OCI-LY7 (cell line): ENCODE measurements around the gene PSMA3.

Source experiments
- EZH2phosphoT487 ChIP-seq: fragments of 200-600 bp; sonication (generic); IDR thresholded peaks from 2 replicates; pipeline ENCODE4 v1.6.1; 2018; ENCODE audit warnings: low read depth, borderline replicate concordance, mild to moderate bottlenecking, mixed run types, antibody characterized with exemption, low read length, moderate library complexity, mixed read lengths
- TF ChIP-seq, protein P1 (sequence below): fragments of 200-600 bp; sonication (generic); conservative IDR thresholded peaks from 2 replicates; pipeline ENCODE4 v1.5.1; 2014; ENCODE audit warnings: mild to moderate bottlenecking, antibody characterized with exemption, low read length, moderate library complexity, mixed read lengths

DNA sequence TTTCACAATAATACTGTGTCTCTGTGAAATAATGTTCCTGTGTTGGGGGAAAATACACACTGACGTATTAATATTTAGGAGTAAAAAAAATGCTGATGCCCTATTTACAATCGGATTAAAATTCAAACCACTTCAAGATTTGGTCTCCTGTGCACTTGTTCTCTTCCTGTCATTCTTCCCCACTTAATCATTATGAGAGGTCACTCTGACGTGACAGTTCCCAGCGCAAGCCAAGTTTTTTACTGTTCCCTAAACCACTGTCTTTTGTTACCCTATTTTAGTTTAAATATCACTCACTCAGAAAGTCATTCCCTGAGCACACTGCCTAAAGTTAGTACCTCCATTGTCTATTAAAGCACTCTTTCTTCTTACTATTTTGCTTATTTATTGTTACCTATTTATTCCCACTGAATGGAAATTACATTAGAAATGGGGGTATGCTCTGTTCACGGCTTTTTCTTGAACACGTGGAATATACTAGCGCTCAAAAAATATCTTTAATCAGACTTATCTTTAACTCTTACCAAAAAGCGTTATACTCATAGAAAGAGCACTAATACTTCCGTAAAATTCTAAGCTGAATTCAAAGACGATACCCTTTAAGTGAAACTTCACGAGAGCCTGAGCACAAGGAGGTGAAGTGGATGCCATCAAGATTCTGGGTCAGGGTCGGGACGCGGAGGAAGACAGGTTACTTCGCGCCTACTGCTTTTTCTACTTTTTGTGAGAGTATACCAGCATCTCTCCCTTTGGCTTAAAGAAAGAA is 670 bp upstream of the PSMA3 start:
- TF ChIP-seq, protein P1, sequence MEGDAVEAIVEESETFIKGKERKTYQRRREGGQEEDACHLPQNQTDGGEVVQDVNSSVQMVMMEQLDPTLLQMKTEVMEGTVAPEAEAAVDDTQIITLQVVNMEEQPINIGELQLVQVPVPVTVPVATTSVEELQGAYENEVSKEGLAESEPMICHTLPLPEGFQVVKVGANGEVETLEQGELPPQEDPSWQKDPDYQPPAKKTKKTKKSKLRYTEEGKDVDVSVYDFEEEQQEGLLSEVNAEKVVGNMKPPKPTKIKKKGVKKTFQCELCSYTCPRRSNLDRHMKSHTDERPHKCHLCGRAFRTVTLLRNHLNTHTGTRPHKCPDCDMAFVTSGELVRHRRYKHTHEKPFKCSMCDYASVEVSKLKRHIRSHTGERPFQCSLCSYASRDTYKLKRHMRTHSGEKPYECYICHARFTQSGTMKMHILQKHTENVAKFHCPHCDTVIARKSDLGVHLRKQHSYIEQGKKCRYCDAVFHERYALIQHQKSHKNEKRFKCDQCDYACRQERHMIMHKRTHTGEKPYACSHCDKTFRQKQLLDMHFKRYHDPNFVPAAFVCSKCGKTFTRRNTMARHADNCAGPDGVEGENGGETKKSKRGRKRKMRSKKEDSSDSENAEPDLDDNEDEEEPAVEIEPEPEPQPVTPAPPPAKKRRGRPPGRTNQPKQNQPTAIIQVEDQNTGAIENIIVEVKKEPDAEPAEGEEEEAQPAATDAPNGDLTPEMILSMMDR, result no peak
- TF ChIP-seq EZH2phosphoT487, result no peak
